CD4-positive, alpha-beta memory T cell (primary cell): ENCODE results near the gene ABL1. TPM values are rescaled to one million over a fixed set of nuclear protein-coding genes. Genes with fewer than 3 reads are reported as not detected.

Experiments
- CTCF ChIA-PET: fragments of 350-600 bp; sonication (Branson Sonifier 250); formaldehyde crosslinking; loops from one replicate; lab custom pipeline; 2021; ENCODE audit warnings: inconsistent platforms; ENCODE audit not compliant: partially characterized antibody; lab: Charles Lee
- POLR2A ChIA-PET: fragments of 350-600 bp; sonication (Branson Sonifier 250); formaldehyde crosslinking; loops from one replicate; lab custom pipeline; 2021; ENCODE audit not compliant: partially characterized antibody; lab: Charles Lee
- DNase-seq, 5 donors: peaks; one replicate each; pipeline versions ENCODE4 v3.0.0 to v3.0.0-alpha.2; 2020 to 2022; ENCODE audit warnings: mixed read lengths in 1 of 5
- H3K27ac ChIP-seq: one replicate; pipeline ENCODE4 v1.7.0; 2013; ENCODE audit warnings: low read depth, low read length
- H3K27me3 ChIP-seq: 2 replicates; pipeline ENCODE4 v1.7.0; 2013; ENCODE audit warnings: mild to moderate bottlenecking, low read length, moderate library complexity; ENCODE audit not compliant: insufficient read depth
- H3K36me3 ChIP-seq: 2 replicates; pipeline ENCODE4 v1.7.0; 2013; ENCODE audit warnings: mild to moderate bottlenecking, low read length, moderate library complexity; ENCODE audit not compliant: insufficient read depth
- H3K4me1 ChIP-seq: 2 replicates; pipeline ENCODE4 v1.7.0; 2013; ENCODE audit warnings: mild to moderate bottlenecking, low read length, moderate library complexity; ENCODE audit not compliant: insufficient read depth
- H3K4me3 ChIP-seq, 2 donors: one replicate each; pipeline ENCODE4 v1.7.0; 2013; ENCODE audit warnings: low read length in 2 of 2, mild to moderate bottlenecking in 1 of 2
- H3K9me3 ChIP-seq, 2 donors: one replicate each; pipeline ENCODE4 v1.7.0; 2013; ENCODE audit warnings: low read length in 2 of 2, control low read depth in 1 of 2; ENCODE audit not compliant: control insufficient read depth in 1 of 2
- H3K27ac Mint-ChIP-seq, 7 donors: one replicate each; pipeline ENCODE4 v1.8.0; 2020 to 2021; ENCODE audit warnings: mixed read lengths in 7 of 7, mild to moderate bottlenecking in 6 of 7, inconsistent platforms in 3 of 7, moderate library complexity in 3 of 7
- H3K27me3 Mint-ChIP-seq, 2 donors: one replicate each; pipeline ENCODE4 v1.8.0; 2020 to 2021; ENCODE audit warnings: mixed read lengths in 2 of 2
- H3K36me3 Mint-ChIP-seq, 2 donors: one replicate each; pipeline ENCODE4 v1.8.0; 2020 to 2021; ENCODE audit warnings: mixed read lengths in 2 of 2, inconsistent platforms in 1 of 2, mild to moderate bottlenecking in 1 of 2
- H3K4me1 Mint-ChIP-seq, 4 donors: one replicate each; pipeline ENCODE4 v1.8.0; 2020 to 2021; ENCODE audit warnings: mixed read lengths in 4 of 4, mild to moderate bottlenecking in 1 of 4
- H3K4me3 Mint-ChIP-seq, 8 donors: one replicate each; pipeline ENCODE4 v1.8.0; 2020 to 2021; ENCODE audit warnings: mixed read lengths in 8 of 8, mild to moderate bottlenecking in 7 of 8, moderate library complexity in 6 of 8, inconsistent platforms in 3 of 8
- H3K9me3 Mint-ChIP-seq, 8 donors: one replicate each; pipeline ENCODE4 v1.8.0; 2020 to 2021; ENCODE audit warnings: mixed read lengths in 8 of 8, mild to moderate bottlenecking in 5 of 8, inconsistent platforms in 3 of 8, moderate library complexity in 1 of 8
- intact Hi-C: fragments of 100-400 bp; cut with micrococcal nuclease; formaldehyde crosslinking; loops from one replicate; pipeline ENCODE4 v1.15.1; 2023
- polyA plus RNA-seq, 2 donors: library from polyadenylated mRNA; unstranded; fragments of 300-500 nt; fragmentation: Illumina TruSeq; gene quantifications; one replicate each; pipeline ENCODE4 v1.2.3, GENCODE V29; 2021
- total RNA-seq, 2 experiments: library from RNA; stranded (reverse); gene quantifications; one replicate each; pipeline ENCODE4 v1.2.3, GENCODE V29; 2021

ABL1 gene
- total and polyA plus RNA-seq, 4 experiments from 2014 or later, result 3.2 to 34.4 (median 23.0) TPM

DNA sequence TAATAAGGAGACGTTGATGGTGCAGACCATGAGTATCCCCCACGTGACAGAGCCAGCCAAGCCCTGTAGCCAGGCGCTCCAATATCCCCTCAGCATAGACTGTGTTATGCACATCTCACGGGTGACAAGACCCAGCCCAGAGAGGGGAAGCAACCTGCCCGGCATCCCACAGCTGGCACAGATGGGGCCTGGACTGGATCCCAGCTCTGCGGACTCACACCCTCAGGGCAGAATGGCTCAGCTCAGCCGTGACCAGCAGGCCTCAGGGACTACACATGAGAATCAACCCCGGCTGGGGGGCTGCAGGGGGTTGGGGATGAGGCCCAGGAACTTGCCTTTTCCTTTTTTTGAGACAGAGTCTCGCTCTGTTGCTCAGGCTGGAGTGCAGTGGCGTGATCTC is 92.3 kb downstream of the ABL1 start:
- ChIA-PET CTCF (no interaction called here), POLR2A (no interaction called here)
- no peak overlapping the region for H3K27ac ChIP-seq
- H3K27me3 ChIP-seq, result peaks cover 5% of the 10 kb centered on the region
- Mint-ChIP-seq H3K9me3 (no peaks in the 10 kb centered on the region), H3K27me3 (peaks cover 10 to 18% of the 10 kb centered on the region in 2 donors), H3K36me3 (no peaks in the 10 kb centered on the region), H3K4me3 (no peak overlapping the region), H3K4me1 (no peaks in the 10 kb centered on the region), H3K27ac (no peak overlapping the region)
- no peaks in the 10 kb centered on the region for H3K4me1 ChIP-seq
- H3K9me3 ChIP-seq, result no peaks in the 10 kb centered on the region
- peak in 1 of 5 donors; percentile 27 for DNase-seq
- no peaks in the 10 kb centered on the region for H3K36me3 ChIP-seq
- intact Hi-C loops, result no loop called here
- H3K4me3 ChIP-seq, result no peak overlapping the region

DNA sequence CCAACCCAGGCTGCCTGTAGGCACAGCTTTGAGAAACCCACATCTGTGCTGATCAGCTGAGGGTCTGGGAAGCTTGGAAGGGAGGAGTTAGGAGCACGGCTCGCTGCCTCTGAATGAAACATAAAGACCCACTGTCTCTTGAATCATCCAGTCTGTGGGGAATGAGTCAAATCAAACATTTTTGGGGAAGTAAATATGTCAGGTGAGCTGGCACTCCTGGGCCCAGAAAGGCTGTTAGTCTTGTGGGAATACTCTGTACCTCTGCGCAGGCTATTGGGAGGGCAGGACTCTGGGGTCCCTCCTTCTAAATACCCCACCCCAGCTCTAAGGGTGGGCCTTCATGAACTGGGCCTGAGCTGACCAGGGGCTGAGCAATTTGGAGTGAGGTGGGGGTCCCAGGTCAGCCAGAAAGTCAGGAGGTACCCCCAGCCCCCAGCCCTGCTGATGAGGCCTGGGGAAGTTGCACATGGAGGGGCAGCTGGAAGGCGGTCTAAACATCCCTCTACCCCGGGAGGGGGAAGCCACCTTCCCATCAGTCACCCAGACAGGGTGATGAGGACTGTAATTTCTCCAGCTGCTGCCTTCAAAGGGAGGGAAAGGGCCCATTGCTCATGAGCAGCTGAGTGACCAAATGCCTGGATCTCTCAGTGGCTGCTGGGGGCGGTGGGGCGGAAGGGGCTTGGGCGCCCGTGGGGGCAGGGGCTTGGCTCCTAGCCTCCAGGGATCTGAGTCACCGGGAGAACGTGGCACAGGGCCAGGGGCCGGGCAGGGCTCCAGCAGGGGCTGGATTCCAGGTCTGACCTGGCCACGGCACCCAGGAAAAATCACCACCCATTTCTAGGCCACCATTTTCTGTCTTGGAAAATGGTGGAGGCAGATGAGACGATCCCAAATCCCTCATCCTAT is 93.2 kb downstream of the ABL1 start:
- no peaks in the 10 kb centered on the region for H3K4me1 ChIP-seq
- no peaks in the 10 kb centered on the region for H3K36me3 ChIP-seq
- H3K4me3 ChIP-seq, result no peak overlapping the region
- H3K27ac ChIP-seq, result no peak overlapping the region
- H3K27me3 ChIP-seq, result peaks cover 9% of the 10 kb centered on the region
- no peaks in the 10 kb centered on the region for H3K9me3 Mint-ChIP-seq
- CTCF ChIA-PET, result no interaction called here
- H3K9me3 ChIP-seq, result no peaks in the 10 kb centered on the region
- no peaks in the 10 kb centered on the region for H3K36me3 Mint-ChIP-seq
- DNase-seq, result peak in 1 of 5 donors; percentile 22
- H3K4me3 Mint-ChIP-seq, result no peak overlapping the region
- intact Hi-C loops, result no loop called here
- no peak overlapping the region for H3K27ac Mint-ChIP-seq
- peaks cover 13 to 18% of the 10 kb centered on the region in 2 donors for H3K27me3 Mint-ChIP-seq
- H3K4me1 Mint-ChIP-seq, result no peaks in the 10 kb centered on the region
- POLR2A ChIA-PET, result no interaction called here

DNA sequence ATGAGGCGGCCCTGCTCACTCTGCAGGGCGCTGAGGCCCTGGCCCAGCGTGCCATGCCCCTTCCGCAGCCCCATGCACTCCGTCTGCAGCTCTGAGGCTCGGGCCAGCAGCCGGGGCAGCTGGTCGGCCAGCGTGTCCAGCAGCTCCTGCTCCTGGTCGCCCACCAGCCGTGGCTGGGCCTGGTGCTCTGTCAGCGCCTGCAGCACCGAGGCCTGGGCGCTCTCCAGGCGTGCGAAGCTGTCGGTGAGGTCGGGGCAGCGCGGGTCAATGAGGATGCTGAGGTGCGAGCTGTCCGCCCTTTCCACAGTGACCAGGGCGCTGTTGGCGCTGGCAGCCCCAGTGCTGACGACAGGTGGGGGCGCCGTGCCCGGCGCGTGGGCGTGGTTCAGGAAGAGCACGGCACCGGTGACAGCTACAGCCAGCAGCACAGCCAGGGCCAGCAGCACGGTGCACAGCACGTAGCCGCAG is 94.6 kb downstream of the ABL1 start:
- H3K36me3 ChIP-seq, result no peaks in the 10 kb centered on the region
- H3K9me3 ChIP-seq, result no peaks in the 10 kb centered on the region
- H3K27me3 ChIP-seq, result peaks cover 16% of the 10 kb centered on the region
- H3K27ac ChIP-seq, result no peak overlapping the region
- H3K4me3 ChIP-seq, result no peak overlapping the region
- Mint-ChIP-seq H3K36me3 (no peaks in the 10 kb centered on the region), H3K9me3 (no peaks in the 10 kb centered on the region), H3K27me3 (peaks cover 15 to 20% of the 10 kb centered on the region in 2 donors), H3K27ac (no peak overlapping the region), H3K4me1 (no peaks in the 10 kb centered on the region), H3K4me3 (no peak overlapping the region)
- H3K4me1 ChIP-seq, result no peaks in the 10 kb centered on the region
- intact Hi-C loops, result no loop called here
- POLR2A ChIA-PET, result no interaction called here
- CTCF ChIA-PET, result no interaction called here
- peak in 1 of 5 donors; percentile 7 for DNase-seq

DNA sequence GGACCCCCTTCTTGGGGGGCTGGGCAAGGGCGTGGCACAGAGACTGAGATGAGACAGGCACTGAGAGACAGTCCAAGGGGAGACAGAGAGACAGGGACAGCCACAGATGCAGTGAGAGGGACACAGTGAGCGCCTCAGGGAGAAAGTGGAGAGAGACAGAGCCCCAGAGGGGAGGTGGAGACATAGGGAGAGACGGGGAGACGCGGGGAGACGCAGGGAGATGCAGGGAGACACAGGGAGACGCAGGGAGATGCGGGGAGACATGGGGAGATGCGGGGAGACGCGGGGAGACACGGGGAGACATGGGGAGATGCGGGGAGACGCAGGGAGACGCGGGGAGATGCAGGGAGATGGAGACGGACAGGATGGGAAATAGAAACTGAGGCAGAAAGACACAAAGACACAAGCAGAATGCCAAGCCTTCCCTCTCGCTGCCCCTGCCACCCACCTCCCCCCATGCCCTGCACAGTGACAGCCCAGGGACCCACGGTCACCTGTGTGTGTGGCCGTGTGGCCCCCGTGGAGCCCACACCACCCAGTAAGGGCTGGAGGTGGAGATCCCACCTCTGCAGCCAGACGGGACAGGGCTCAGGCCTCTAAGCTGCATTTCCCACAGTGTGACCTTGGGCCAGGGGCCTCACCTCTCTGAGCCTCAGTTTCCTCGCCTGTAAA is 95.2 kb downstream of the ABL1 start:
- DNase-seq, result peak in 1 of 5 donors; percentile 12
- Mint-ChIP-seq H3K4me3 (no peak overlapping the region), H3K9me3 (no peaks in the 10 kb centered on the region), H3K4me1 (no peaks in the 10 kb centered on the region), H3K36me3 (no peaks in the 10 kb centered on the region), H3K27me3 (peaks cover 21 to 26% of the 10 kb centered on the region in 2 donors), H3K27ac (no peak overlapping the region)
- Histone ChIP-seq H3K9me3 (no peaks in the 10 kb centered on the region), H3K27me3 (peaks cover 18% of the 10 kb centered on the region), H3K27ac (no peak overlapping the region), H3K4me1 (no peaks in the 10 kb centered on the region), H3K36me3 (no peaks in the 10 kb centered on the region), H3K4me3 (no peak overlapping the region)
- CTCF ChIA-PET, result no interaction called here
- intact Hi-C loops, result no loop called here
- POLR2A ChIA-PET, result no interaction called here

DNA sequence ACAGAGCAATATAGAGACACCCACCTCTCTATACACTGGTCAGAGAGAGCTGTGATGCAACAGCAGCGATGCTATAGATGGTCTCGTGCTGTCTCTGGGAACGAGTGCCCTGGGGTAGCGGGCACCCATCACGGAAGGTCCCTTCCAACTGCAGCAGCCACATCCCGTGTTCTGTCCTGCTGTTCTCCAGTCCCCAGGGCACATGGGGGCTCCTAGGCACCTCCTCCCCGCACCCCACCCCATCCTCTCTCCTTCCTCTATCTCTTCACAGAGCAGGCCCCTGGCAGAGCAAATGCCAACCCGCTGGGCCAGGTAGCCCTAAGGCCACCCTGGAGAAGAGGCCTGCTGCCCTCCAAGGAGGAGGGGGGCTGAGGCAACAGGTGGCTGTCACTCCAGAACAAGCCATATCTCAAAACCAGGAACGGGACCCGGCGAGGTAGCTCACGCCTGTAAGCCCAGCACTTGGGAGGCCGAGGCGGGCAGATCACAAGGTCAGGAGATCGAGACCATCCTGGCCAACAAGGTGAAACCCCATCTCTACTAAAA is 95.8 kb downstream of the ABL1 start:
- Mint-ChIP-seq H3K27ac (no peak overlapping the region), H3K36me3 (no peaks in the 10 kb centered on the region), H3K4me3 (no peak overlapping the region), H3K4me1 (no peaks in the 10 kb centered on the region), H3K9me3 (no peaks in the 10 kb centered on the region), H3K27me3 (peaks cover 24 to 30% of the 10 kb centered on the region in 2 donors)
- ChIA-PET POLR2A (no interaction called here), CTCF (no interaction called here)
- Histone ChIP-seq H3K36me3 (no peaks in the 10 kb centered on the region), H3K27ac (no peak overlapping the region), H3K4me3 (no peak overlapping the region), H3K4me1 (no peaks in the 10 kb centered on the region), H3K9me3 (no peaks in the 10 kb centered on the region), H3K27me3 (peaks cover 18% of the 10 kb centered on the region)
- peak in 1 of 5 donors; percentile 7 for DNase-seq
- intact Hi-C loops, result no loop called here

DNA sequence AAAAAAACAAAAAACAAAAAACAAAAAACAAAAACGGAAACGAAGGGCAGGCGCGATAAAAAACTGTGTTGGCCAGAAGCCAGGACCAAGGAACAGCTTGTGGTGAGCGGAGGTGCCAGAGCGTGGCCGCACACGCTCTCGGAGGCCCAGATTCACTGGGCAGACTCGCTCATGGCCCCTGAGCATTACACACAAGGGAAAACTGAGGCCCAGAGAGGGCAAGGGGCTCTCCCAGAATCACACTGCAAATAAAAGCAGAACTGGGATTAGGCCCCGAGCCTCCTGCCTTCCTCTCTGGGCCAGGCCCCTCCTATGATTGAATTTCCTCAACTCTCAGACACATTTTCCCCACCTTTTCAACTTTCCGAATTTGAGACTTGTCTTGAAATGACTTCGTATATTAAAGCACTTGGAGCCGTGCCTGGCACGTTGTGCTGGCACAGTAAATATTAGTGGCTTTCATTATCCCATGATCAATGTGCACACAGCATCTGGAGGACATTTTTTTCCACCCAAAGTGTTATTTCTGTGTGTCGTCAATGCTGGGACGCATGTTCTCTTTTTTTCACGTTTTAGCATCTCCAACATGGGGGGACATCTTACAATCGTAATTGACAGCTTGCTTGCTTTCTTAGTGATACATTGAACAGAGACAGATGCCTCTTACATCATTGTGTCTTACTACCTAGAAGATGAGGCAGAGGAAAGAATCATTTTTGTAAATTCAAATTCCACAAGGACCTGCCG is 96.6 kb downstream of the ABL1 start:
- Histone ChIP-seq H3K9me3 (no peaks in the 10 kb centered on the region), H3K36me3 (no peaks in the 10 kb centered on the region), H3K4me1 (no peaks in the 10 kb centered on the region), H3K27me3 (peaks cover 24% of the 10 kb centered on the region), H3K4me3 (no peak overlapping the region), H3K27ac (no peak overlapping the region)
- no peak overlapping the region for H3K4me3 Mint-ChIP-seq
- CTCF ChIA-PET, result no interaction called here
- H3K27me3 Mint-ChIP-seq, result peaks cover 25 to 36% of the 10 kb centered on the region in 2 donors
- DNase-seq, result no peak
- POLR2A ChIA-PET, result no interaction called here
- H3K27ac Mint-ChIP-seq, result no peak overlapping the region
- no peaks in the 10 kb centered on the region for H3K36me3 Mint-ChIP-seq
- peaks cover 0 to 2% (median 0%) of the 10 kb centered on the region in 4 donors for H3K4me1 Mint-ChIP-seq
- peaks cover 0 to under 1% (median 0%) of the 10 kb centered on the region in 8 donors for H3K9me3 Mint-ChIP-seq
- intact Hi-C loops, result no loop called here
